ENCODE results near the gene BAG1.

Gene BAG1

GRCh38 chr9:33210006-33210715 lies 54.3 kb downstream of the BAG1 start:
- no peak for DNase-seq (ENCODE audit: low read depth in 3 of 3)

- DNase-seq (ENCODE audit: low read depth in 3 of 3) = no peak
These were observed 55.1 kb downstream of the BAG1 start for GRCh38 chr9:33209394-33209793.

- DNase-seq (ENCODE audit: low read depth in 3 of 3) = no peak
These were observed 61.8 kb downstream of the BAG1 start for GRCh38 chr9:33202552-33203201.
